ENCODE data around the gene MRPS2. TPM values are rescaled to one million over a fixed set of nuclear protein-coding genes. Genes with fewer than 3 reads are reported as not detected.
"Not testable (repeated sequence)": the region's sequence is repeated elsewhere in the genome, so short reads cannot be mapped to it uniquely, and the experiment has no call there.

The MRPS2 gene
- polyA plus RNA-seq, 1 donor from 2014 or later = 20.1 TPM

GRCh38 chr9:135547756-135548736 lies 47.6 kb downstream of the MRPS2 start:
- Histone ChIP-seq H3K36me3 (ENCODE audit: insufficient read depth, low read length) (no peaks in the 10 kb centered on the region), H2AFZ (ENCODE audit: low read depth, low read length) (no peak overlapping the region), H3K9ac (ENCODE audit: low read length) (no peak overlapping the region), H3K27me3 (ENCODE audit: insufficient read depth, low read depth, low read length) (no peaks in the 10 kb centered on the region), H3K79me2 (replicated peaks; ENCODE audit: insufficient read depth, low read length) (no peaks in the 10 kb centered on the region), H3K9me2 (ENCODE audit: insufficient read depth, low read length) (no peaks in the 10 kb centered on the region), H3K4me2 (ENCODE audit: low read length) (no peak overlapping the region), H3F3A (ENCODE audit: insufficient read depth, low read length, poor library complexity, severe bottlenecking) (no peaks in the 10 kb centered on the region), H4K20me1 (ENCODE audit: insufficient read depth) (no peaks in the 10 kb centered on the region), H3K27ac (ENCODE audit: low read length) (no peak overlapping the region), H3K4me3 (ENCODE audit: low read length) (no peak overlapping the region), H3K9me3 (ENCODE audit: low read length) (no peaks in the 10 kb centered on the region)
- TF ChIP-seq POLR2AphosphoS5 (IDR thresholded peaks at IDR 0.05) (no peak), MXI1 (conservative IDR thresholded peaks at IDR 0.05; ENCODE audit: poor library complexity, severe bottlenecking) (no peak), TAF1 (IDR thresholded peaks at IDR 0.05; ENCODE audit: low read depth) (no peak), EZH2 (IDR thresholded peaks at IDR 0.05; ENCODE audit: borderline replicate concordance, insufficient read depth, low read length, poor library complexity, severe bottlenecking) (no peak), EP300 (conservative IDR thresholded peaks at IDR 0.05; ENCODE audit: poor library complexity, severe bottlenecking) (no peak), CTCF (IDR thresholded peaks at IDR 0.05; ENCODE audit: poor library complexity, severe bottlenecking) (no peak)

- not testable (repeated sequence) for H3K9me2 ChIP-seq (ENCODE audit: insufficient read depth, low read length); H4K20me1 ChIP-seq (ENCODE audit: insufficient read depth); H3K9me3 ChIP-seq (ENCODE audit: low read length); H3K4me3 ChIP-seq (ENCODE audit: low read length); H3F3A ChIP-seq (ENCODE audit: insufficient read depth, low read length, poor library complexity, severe bottlenecking); H3K4me2 ChIP-seq (ENCODE audit: low read length); H2AFZ ChIP-seq (ENCODE audit: low read depth, low read length); H3K27ac ChIP-seq (ENCODE audit: low read length); H3K36me3 ChIP-seq (ENCODE audit: insufficient read depth, low read length); H3K9ac ChIP-seq (ENCODE audit: low read length); H3K79me2 ChIP-seq (replicated peaks; ENCODE audit: insufficient read depth, low read length); H3K27me3 ChIP-seq (ENCODE audit: insufficient read depth, low read depth, low read length)
These were observed 49.2 kb downstream of the MRPS2 start for GRCh38 chr9:135549478-135550343.

DNA sequence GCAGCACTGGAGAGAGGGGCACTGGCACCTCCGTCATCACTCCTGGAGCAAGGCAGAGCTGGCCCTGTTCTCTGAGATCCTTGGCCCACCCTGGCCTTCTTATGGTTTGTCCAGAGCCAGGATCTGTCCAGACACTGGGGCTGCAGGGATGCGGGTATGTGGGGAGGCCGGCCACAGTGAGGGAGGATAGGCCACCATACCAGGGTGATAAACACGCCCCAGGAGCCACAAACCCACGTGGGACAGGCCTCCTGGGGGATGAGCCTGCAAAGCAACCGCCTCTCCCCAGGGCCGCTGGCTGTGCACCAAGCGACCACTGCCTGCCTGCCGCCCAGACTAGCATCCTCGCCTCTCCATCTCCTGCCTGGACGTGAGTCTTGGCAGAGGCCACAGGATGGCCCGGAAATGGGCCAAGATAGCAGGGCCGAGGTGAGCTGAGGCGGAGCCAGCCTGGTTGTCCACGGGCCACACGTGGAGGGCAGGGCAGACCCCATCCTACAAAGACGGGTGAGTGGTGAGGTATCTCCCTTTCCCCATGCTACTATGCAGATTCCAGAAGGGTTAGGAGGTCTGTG lies 49.9 kb downstream of the MRPS2 start:
- Histone ChIP-seq H3K27me3 (ENCODE audit: insufficient read depth, low read depth, low read length) (no peaks in the 10 kb centered on the region), H3K27ac (ENCODE audit: low read length) (no peak overlapping the region), H3K9me2 (ENCODE audit: insufficient read depth, low read length) (no peaks in the 10 kb centered on the region), H4K20me1 (ENCODE audit: insufficient read depth) (no peaks in the 10 kb centered on the region), H3K79me2 (replicated peaks; ENCODE audit: insufficient read depth, low read length) (no peaks in the 10 kb centered on the region), H3K4me2 (ENCODE audit: low read length) (no peak overlapping the region), H3K9ac (ENCODE audit: low read length) (no peak overlapping the region), H3K36me3 (ENCODE audit: insufficient read depth, low read length) (no peaks in the 10 kb centered on the region), H3F3A (ENCODE audit: insufficient read depth, low read length, poor library complexity, severe bottlenecking) (no peaks in the 10 kb centered on the region), H3K9me3 (ENCODE audit: low read length) (no peaks in the 10 kb centered on the region), H3K4me3 (ENCODE audit: low read length) (no peak overlapping the region), H2AFZ (ENCODE audit: low read depth, low read length) (no peak overlapping the region)
- no peak for TF ChIP-seq EZH2 (IDR thresholded peaks at IDR 0.05; ENCODE audit: borderline replicate concordance, insufficient read depth, low read length, poor library complexity, severe bottlenecking)
- TF ChIP-seq EP300 (conservative IDR thresholded peaks at IDR 0.05; ENCODE audit: poor library complexity, severe bottlenecking) = no peak
- TF ChIP-seq RAD21 (conservative IDR thresholded peaks at IDR 0.05) = no peak
- no peak for TF ChIP-seq SMC3 (conservative IDR thresholded peaks at IDR 0.05; ENCODE audit: poor library complexity)
- TF ChIP-seq CTCF (IDR thresholded peaks at IDR 0.05; ENCODE audit: poor library complexity, severe bottlenecking) = no peak
- TF ChIP-seq MXI1 (conservative IDR thresholded peaks at IDR 0.05; ENCODE audit: poor library complexity, severe bottlenecking) = no peak
- TF ChIP-seq POLR2AphosphoS5 (IDR thresholded peaks at IDR 0.05) = no peak
- TF ChIP-seq, protein P1, sequence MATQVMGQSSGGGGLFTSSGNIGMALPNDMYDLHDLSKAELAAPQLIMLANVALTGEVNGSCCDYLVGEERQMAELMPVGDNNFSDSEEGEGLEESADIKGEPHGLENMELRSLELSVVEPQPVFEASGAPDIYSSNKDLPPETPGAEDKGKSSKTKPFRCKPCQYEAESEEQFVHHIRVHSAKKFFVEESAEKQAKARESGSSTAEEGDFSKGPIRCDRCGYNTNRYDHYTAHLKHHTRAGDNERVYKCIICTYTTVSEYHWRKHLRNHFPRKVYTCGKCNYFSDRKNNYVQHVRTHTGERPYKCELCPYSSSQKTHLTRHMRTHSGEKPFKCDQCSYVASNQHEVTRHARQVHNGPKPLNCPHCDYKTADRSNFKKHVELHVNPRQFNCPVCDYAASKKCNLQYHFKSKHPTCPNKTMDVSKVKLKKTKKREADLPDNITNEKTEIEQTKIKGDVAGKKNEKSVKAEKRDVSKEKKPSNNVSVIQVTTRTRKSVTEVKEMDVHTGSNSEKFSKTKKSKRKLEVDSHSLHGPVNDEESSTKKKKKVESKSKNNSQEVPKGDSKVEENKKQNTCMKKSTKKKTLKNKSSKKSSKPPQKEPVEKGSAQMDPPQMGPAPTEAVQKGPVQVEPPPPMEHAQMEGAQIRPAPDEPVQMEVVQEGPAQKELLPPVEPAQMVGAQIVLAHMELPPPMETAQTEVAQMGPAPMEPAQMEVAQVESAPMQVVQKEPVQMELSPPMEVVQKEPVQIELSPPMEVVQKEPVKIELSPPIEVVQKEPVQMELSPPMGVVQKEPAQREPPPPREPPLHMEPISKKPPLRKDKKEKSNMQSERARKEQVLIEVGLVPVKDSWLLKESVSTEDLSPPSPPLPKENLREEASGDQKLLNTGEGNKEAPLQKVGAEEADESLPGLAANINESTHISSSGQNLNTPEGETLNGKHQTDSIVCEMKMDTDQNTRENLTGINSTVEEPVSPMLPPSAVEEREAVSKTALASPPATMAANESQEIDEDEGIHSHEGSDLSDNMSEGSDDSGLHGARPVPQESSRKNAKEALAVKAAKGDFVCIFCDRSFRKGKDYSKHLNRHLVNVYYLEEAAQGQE (IDR thresholded peaks at IDR 0.05; ENCODE audit: borderline replicate concordance) = no peak
- no peak for TF ChIP-seq TAF1 (IDR thresholded peaks at IDR 0.05; ENCODE audit: low read depth)

Data from neural cell (in vitro differentiated cells).